ENCODE data around the gene ARHGAP24. TPM values are rescaled to one million over a fixed set of nuclear protein-coding genes. Genes with fewer than 3 reads are reported as not detected.

Gene ARHGAP24
- total RNA-seq, 1 experiment from 2014 or later: 2.6 TPM

GRCh38 chr4:85776579-85776978 lies 301.6 kb downstream of the ARHGAP24 start:
- DNase-seq (ENCODE audit: low spot score): peak; percentile 32

GRCh38 chr4:85777908-85778631 lies 303.1 kb downstream of the ARHGAP24 start:
- DNase-seq (ENCODE audit: low spot score): no peak

- DNase-seq (ENCODE audit: low spot score): no peak
Observed at GRCh38 chr4:85778632-85779131, 303.7 kb downstream of the ARHGAP24 start.

GRCh38 chr4:85779165-85779564 lies 304.2 kb downstream of the ARHGAP24 start:
- DNase-seq (ENCODE audit: low spot score): no peak

GRCh38 chr4:85780664-85781063 lies 305.7 kb downstream of the ARHGAP24 start:
- DNase-seq (ENCODE audit: low spot score): no peak

- DNase-seq (ENCODE audit: low spot score): peak; percentile 55
Observed at GRCh38 chr4:85783483-85783882, 308.5 kb downstream of the ARHGAP24 start.

GRCh38 chr4:85783900-85784299 lies 308.9 kb downstream of the ARHGAP24 start:
- DNase-seq (ENCODE audit: low spot score): no peak

GRCh38 chr4:85784348-85784747 lies 309.4 kb downstream of the ARHGAP24 start:
- DNase-seq (ENCODE audit: low spot score): no peak

GRCh38 chr4:85784947-85785346 lies 310.0 kb downstream of the ARHGAP24 start:
- no peak for DNase-seq (ENCODE audit: low spot score)

GRCh38 chr4:85787133-85787532 lies 312.2 kb downstream of the ARHGAP24 start:
- peak; percentile 46 for DNase-seq (ENCODE audit: low spot score)

- no peak for DNase-seq (ENCODE audit: low spot score)
Observed at GRCh38 chr4:85788604-85789003, 313.7 kb downstream of the ARHGAP24 start.

- no peak for DNase-seq (ENCODE audit: low spot score)
Observed at GRCh38 chr4:85789241-85789640, 314.3 kb downstream of the ARHGAP24 start.

- DNase-seq (ENCODE audit: low spot score): no peak
Observed at GRCh38 chr4:85790582-85790981, 315.6 kb downstream of the ARHGAP24 start.

- no peak for DNase-seq (ENCODE audit: low spot score)
Observed at GRCh38 chr4:85792376-85793232, 317.7 kb downstream of the ARHGAP24 start.

GRCh38 chr4:85793233-85793585 lies 318.3 kb downstream of the ARHGAP24 start:
- DNase-seq (ENCODE audit: low spot score): no peak

- no peak for DNase-seq (ENCODE audit: low spot score)
Observed at GRCh38 chr4:85798012-85798770, 323.2 kb downstream of the ARHGAP24 start.

GRCh38 chr4:85803856-85804255 lies 328.9 kb downstream of the ARHGAP24 start:
- no peak for DNase-seq (ENCODE audit: low spot score)

- no peak for DNase-seq (ENCODE audit: low spot score)
Observed at GRCh38 chr4:85805891-85806290, 330.9 kb downstream of the ARHGAP24 start.

- DNase-seq (ENCODE audit: low spot score): no peak
Observed at GRCh38 chr4:85806334-85806733, 331.4 kb downstream of the ARHGAP24 start.

- DNase-seq (ENCODE audit: low spot score): peak; percentile 76
Observed at GRCh38 chr4:85807247-85807950, 332.4 kb downstream of the ARHGAP24 start.

- DNase-seq (ENCODE audit: low spot score): no peak
Observed at GRCh38 chr4:85808104-85808503, 333.2 kb downstream of the ARHGAP24 start.
